ENCODE measurements around the gene C12orf75. TPM values are rescaled to one million over a fixed set of nuclear protein-coding genes. Genes with fewer than 3 reads are reported as not detected.
A peak's percentile ranks its signal among the peaks of the same experiment; 100 is the strongest.

Gene C12orf75
- total RNA-seq, 1 donor from 2014 or later = 87.8 TPM

DNA sequence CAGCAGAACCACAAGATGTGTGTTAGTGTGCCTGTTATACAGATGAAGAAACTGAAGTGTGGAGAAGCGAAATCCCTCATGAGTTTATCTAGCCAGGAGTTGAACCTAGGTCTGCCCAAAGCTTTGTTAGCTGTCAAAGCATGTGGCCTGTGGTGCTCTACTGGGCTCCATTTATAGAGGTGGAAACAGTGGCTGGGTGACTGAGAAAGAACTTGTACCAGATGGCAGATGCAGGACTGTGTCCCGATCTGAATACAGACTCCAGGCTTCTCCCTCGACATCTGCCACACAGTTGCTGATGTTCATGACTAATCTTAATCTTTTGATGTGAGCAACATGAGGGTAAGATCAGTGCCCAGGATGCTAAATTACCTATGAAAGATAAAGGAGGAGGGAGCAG, 89.1 kb downstream of the C12orf75 start:
- Mint-ChIP-seq H3K4me3 (no peak overlapping the region), H3K27ac (no peak overlapping the region), H3K9me3 (no peaks in the 10 kb centered on the region), H3K36me3 (ENCODE audit: low read depth) (no peaks in the 10 kb centered on the region), H3K27me3 (ENCODE audit: insufficient read depth) (peaks cover 4% of the 10 kb centered on the region), H3K4me1 (ENCODE audit: low read depth) (peaks cover 7% of the 10 kb centered on the region)
- DNase-seq (ENCODE audit: low spot score) = no peak
- intact Hi-C loops (cut with micrococcal nuclease) = loop anchor here (1.0 to 10.0 kb wide), 4 partner anchors 265 to 863 kb away; no protein-coding TSS in a partner anchor

DNA sequence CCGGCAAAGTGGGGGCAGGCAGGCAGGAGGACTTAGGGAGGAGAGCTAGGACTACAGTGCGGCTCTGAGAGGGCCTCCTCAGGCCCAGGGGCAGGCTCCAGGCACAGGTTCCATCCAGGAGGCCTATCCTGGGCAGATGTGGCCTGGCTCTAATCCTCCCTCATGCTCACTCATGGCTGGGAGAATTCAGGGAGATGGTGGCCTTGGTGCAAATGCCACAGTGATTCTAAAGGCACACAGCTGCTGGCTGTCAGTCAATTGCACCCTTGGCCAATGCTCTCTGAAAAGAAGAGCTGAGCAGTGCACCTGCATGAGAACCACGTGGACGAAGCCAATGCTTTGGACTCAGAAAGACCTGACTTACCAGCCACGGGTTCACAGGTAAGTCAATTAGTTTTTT, 89.6 kb downstream of the C12orf75 start:
- intact Hi-C loops (cut with micrococcal nuclease) = loop anchor here (1.0 to 10.0 kb wide), 4 partner anchors 265 to 863 kb away; no protein-coding TSS in a partner anchor
- no peak overlapping the region for H3K4me3 Mint-ChIP-seq
- no peaks in the 10 kb centered on the region for H3K9me3 Mint-ChIP-seq
- DNase-seq (ENCODE audit: low spot score) = no peak
- no peaks in the 10 kb centered on the region for H3K36me3 Mint-ChIP-seq (ENCODE audit: low read depth)
- no peak overlapping the region for H3K27ac Mint-ChIP-seq
- peaks cover 7% of the 10 kb centered on the region for H3K4me1 Mint-ChIP-seq (ENCODE audit: low read depth)
- peaks cover 5% of the 10 kb centered on the region for H3K27me3 Mint-ChIP-seq (ENCODE audit: insufficient read depth)

- intact Hi-C loops (cut with micrococcal nuclease) = loop anchor here (1.0 to 10.0 kb wide), 4 partner anchors 264 to 862 kb away; no protein-coding TSS in a partner anchor
- H3K36me3 Mint-ChIP-seq (ENCODE audit: low read depth) = no peaks in the 10 kb centered on the region
- peaks cover 7% of the 10 kb centered on the region for H3K4me1 Mint-ChIP-seq (ENCODE audit: low read depth)
- H3K9me3 Mint-ChIP-seq = no peaks in the 10 kb centered on the region
- DNase-seq (ENCODE audit: low spot score) = peak; percentile 21
- peaks cover 5% of the 10 kb centered on the region for H3K27me3 Mint-ChIP-seq (ENCODE audit: insufficient read depth)
- H3K4me3 Mint-ChIP-seq = no peak overlapping the region
- no peak overlapping the region for H3K27ac Mint-ChIP-seq
These were observed 90.3 kb downstream of the C12orf75 start for GRCh38 chr12:105420659-105421240.

Other genes starting within 250 kb of the C12orf75 start
- 1.1 and 1.5 TPM in 2 replicates for gene ALDH1L2, start 246.2 kb upstream of the C12orf75 start, total RNA-seq
- gene WASHC4, start 223.0 kb upstream of the C12orf75 start, total RNA-seq = 34.5 and 36.3 TPM in 2 replicates
- gene APPL2, start 94.5 kb upstream of the C12orf75 start, total RNA-seq = 22.9 and 27.8 TPM in 2 replicates

All from activated T-helper 1 cell treated with anti-CD3 and anti-CD28 coated beads, Interleukin-12 subunit alpha, Interleukin-12 subunit beta, Interleukin-2, Interleukin-4 antibody, amounts not matched to agents 30 ng/mL and 10 ng/mL and 1 ng/mL, durations not matched to agents 14 hours and 24 hours and 36 hours (primary cell).